ENCODE results near the gene FUBP3.
"Not testable (repeated sequence)": the region's sequence is repeated elsewhere in the genome, so short reads cannot be mapped to it uniquely, and the experiment has no call there.

Gene FUBP3

DNA sequence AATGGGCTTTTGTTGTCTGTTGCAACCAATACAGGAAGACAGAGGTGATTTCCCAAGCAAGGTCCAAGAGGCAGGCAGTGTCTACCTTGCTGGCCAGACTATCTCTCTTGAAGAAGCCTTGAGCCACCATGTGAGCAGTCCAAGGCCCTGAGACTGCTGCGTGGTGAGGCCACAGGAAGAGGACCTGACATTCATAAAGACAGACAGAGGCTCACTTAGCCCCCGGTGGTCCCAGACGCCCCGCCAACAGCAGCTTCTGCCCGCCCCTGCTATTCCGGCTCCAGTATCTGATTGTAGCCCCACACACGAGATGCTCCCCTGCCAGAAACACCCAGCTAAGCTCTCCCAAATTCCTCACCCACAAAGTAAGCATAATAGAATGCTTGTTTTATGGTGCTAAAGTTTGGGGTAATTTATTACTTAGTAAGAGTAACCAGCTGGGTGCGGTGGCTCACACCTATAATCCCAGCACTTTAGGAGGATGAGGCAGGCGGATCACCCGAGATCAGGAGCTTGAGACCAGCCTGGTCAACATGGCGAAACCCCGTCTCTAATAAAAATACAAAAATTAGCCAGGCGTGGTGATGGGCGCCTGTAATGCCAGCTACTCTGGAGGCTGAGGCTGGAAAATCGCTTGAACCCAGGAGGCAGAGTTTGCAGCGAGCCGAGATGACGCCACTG lies 22.8 kb upstream of the FUBP3 start:
- no peak for DNase-seq (ENCODE audit: low spot score)

DNA sequence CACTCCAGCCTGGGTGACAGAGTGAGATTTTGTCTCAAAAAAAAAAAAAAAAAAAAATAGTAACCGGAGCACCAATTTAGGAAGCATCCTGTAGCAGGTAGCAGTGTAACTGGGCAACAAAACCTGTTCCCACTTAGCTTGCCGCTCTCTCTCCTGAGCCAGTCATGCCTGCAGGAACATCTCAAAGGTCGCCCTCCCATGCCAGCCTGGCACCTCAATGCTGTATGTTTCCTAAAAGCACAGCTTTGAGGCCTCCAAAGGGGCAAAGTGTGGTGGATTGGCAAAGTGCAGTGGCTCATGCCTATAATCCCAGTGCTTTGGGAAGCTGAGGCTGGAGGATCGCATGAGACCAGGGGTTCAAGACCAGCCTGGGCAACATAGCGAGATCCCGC lies 22.3 kb upstream of the FUBP3 start:
- no peak for DNase-seq (ENCODE audit: low spot score)

DNA sequence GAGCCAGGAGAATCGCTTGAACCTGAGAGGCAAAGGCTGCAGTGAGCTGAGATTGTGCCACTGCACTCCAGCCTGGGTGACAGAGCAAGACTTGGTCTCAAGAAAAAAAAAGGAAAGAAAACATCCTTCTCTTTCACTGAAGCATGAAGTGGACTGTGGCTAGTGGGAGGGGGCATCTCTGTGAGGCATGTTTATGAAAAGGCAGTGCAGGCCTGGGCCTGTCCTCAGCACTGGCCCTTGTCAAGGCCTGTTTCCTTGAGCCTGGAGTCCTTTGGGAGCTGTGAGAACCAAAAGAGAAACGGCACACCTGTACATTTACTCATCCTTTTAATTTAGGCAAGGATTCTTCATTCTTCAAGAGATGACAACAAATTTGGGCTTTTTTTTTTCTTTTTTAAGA lies 18.3 kb upstream of the FUBP3 start:
- no peak for DNase-seq (ENCODE audit: low spot score)

DNA sequence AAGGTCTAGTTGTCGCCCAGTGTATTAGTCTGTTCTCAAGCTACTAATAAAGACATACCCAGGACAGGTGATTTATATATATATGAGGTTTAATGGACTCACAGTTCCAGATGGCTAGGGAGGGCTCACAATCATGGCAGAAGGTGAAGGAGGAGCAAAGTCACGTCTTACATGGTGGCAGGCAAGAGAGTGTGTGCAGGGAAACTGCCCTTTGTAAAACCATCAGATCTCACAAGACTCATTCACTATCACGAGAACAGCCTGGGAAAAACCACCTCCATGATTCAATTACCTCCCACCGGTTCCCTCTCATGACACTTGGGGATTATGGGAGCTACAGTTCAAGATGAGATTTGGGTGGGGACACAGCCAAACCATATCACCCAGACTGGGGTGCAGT lies 16.9 kb upstream of the FUBP3 start:
- DNase-seq (ENCODE audit: low spot score): not testable (repeated sequence)

DNA sequence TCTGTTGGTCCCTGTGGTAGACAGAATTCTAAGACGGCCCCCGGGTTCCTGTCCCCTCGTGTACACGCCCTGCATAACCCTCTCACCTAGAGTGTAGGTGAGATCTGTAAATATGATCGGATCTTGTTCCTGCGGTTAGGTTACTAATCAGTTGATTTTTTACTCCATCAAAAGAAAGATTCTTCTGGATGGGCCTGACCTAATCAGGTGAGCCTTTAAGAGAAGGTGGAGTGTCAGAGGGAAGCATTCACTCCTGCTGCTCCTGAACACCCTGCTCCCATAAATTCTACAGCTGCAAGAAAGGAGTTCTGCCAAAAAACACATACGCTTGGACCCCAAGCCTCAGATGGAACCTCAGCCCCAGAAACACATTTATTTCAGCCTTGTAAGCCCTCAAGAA lies 15.6 kb upstream of the FUBP3 start:
- no peak for DNase-seq (ENCODE audit: low spot score)

DNA sequence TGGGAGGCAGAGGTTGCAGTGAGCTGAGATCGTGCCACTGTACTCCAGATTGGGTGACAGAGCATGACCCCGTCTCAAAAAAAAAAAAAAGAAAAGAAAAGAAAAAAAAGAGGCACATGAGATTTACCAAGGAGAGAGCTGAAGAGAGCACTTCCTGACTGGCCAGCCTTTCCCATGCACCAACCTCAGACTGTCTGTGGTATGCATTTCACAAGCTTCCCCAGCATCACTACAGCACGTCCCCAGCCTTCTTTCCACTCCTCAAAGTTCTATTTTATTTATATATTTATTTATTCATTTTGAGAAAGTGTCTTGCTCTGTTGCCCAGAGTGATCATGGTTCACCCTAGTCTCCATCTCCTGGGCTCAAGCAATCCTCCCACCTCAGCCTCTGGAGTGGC lies 13.6 kb upstream of the FUBP3 start:
- DNase-seq (ENCODE audit: low spot score): peak; percentile 39

DNA sequence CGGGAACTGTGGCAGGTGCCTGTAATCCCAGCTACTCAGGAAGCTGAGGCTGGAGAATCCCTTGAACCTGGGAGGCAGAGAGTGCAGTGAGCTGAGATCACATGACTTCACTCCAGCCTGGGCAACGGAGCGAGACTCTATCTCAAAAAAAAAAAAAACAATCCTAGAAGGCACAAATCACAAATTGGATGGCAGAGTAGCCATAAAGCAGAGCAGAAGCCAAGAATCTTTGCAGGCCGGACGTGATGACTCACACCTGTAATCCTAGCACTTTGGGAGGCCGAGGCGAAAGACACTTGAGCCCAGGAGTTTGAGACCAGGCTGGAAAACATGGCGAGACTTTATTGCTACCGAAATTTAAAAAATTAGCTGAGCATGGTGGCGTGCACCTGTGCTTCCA lies 9.2 kb upstream of the FUBP3 start:
- DNase-seq (ENCODE audit: low spot score): peak; percentile 24

DNA sequence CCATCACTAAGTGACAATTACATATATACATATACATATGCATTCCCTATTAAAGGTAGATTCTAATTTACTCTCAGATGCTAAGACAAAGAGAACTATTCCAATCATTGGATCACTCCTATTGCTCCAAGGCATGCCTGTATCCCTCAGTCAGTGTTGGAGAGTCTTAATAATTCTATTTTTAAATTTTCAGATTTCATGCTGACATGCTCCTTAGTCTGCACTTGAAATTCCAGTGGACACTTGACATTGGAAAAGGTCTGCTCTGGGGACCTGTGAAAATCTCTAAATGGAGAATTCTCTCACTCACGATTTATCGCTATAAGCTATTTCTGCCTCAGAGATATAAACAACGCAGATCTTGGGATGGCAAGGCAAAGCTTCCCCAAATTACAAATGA lies 3.9 kb upstream of the FUBP3 start:
- no peak for DNase-seq (ENCODE audit: low spot score)

DNA sequence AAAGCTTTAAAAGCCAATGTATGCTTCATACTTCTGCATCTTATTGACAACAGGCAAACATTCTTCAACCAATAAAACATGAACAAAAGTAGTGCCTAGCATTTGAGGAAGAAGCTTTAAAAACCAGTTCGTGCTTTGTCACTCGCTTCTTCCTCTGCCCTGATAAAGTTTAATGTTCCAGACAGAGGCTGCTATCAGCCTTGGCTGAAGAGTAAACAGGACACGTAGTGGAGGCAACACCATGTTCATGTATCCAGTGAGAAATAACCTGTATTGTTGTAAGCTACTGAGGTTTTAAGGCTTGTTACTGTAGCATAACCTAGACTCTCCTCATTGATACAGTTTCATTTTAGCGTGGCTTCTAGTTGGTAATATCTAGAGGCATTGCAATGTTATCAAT lies 3.2 kb upstream of the FUBP3 start:
- no peak for DNase-seq (ENCODE audit: low spot score)

DNA sequence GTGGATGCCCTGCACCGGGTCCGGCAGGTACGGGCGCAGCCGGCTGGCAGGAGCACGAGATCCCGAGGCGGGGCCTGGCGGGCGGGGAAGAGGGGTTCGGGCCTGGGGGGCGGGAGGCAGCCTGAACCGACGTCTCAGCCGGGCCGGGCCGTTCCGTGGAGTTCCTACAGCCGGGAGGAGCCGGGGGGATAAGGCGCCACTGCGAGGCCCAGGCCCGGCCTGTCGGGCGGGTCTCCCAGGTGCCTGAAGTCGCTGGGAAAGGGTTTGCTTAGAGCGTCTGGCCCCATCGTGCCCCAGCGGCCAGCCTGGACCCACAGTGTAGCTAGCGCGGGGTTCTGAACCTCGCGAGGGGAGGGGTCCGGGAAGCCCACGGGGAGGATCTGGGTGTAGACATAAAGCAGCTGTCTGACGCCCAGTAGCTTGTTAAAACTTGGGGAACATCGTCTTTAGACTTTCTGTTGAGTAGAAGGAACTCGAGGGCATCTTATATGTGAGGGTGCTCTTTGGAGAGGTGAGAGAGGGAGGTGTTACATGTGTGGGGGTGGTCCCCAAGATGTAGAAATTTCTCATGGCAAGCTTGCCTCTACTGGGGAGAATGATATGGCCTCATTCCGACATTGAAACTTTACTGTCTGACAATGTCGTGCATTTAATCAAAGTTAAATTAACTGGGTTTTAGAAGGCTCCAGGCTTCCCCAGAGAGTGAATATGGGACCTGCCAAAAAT lies 524 bp downstream of the FUBP3 start:
- no peak for DNase-seq (ENCODE audit: low spot score)

DNA sequence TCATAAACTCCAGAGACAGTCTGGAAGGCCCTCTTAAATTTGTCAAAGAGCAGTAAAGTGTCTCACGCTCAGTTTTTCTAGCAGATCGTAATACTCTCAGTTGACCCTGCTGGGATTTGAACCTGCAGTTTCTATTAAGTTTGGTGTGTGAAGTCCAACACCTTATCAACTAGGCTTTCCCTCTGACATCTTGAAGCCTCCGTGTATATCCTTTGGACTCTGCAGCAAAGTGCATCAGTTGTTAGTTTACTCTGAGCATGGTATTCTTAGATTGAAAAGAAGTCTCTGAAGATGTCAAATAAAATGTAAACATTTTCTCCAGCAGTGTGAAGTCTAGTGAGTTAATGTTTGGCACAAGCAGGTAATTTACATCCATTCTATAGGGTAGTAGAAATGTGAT lies 2.4 kb downstream of the FUBP3 start:
- no peak for DNase-seq (ENCODE audit: low spot score)

DNA sequence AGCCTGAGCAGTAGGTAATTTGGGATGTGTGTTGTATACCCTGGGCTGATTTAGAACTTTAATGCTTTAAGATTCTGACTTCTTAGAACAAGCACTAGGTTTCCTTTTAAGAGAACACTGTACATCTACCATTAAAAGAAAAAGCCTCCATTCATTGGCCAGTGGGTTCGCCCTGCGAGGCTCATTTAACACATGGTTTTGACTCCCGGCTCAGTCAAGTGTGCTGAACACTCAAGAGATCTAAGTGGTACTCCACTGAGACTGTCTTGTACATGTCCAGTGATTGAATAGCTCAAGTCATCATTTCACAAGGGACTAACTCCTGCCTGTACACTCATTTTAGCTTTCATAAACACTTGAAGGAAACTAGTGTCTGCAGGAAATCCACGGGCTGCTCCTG lies 3.9 kb downstream of the FUBP3 start:
- no peak for DNase-seq (ENCODE audit: low spot score)

DNA sequence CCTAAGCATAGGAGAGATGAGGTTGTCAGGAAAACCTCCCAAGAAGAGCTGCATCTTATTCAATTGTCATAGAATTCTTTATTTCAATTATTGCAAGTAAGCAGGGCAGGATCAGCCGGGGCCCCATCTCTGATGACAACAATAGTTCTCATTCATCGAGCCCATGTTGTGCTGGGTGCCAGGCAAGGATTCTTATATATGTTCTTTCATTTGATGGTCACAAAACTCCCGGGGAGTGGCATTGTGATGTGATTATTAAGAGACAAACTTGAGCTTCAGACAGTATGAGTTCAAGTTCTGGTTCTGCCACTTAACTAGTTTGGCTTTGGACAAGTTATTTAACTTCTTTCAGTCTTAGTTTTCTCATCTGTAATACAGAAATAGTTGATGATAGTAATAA lies 8.5 kb downstream of the FUBP3 start:
- DNase-seq (ENCODE audit: low spot score): no peak

DNA sequence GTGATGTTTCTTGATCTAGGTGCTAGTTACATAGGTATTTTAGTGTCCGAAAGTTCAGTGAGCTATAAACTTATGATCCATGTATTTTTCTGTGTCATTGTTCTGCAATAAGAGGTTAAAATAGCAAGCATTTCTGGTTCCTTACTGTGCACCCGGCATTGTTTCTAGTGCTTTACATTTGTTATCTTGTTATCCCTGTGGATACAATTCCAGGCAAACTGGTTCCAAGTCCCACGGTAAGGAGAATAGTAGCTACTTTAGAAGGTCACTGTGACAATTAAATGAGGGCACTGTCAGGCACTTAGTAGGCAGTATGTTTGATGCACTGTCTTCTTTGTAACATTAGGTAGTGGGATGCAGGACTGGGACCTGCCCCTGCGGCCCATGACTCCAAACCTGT lies 9.0 kb downstream of the FUBP3 start:
- no peak for DNase-seq (ENCODE audit: low spot score)

DNA sequence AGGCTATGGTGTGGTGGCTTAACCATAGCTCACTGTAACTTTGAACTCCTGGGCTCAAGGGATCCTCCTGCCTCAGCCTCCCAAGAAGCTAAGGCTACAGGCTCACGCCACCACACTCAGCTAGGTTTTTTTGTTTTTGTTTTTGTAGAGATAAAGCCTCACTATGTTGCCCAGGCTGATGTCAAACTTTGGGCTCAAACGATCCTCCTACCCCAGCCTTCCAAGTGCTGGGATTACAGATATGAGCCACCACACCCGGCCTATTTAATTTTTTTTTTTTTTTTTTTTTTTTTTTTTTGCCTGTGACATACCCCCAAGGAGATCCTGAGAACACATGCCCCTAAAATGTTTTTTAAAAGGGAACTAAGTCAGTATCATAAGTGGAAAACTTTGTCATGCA lies 10.4 kb downstream of the FUBP3 start:
- no peak for DNase-seq (ENCODE audit: low spot score)

DNA sequence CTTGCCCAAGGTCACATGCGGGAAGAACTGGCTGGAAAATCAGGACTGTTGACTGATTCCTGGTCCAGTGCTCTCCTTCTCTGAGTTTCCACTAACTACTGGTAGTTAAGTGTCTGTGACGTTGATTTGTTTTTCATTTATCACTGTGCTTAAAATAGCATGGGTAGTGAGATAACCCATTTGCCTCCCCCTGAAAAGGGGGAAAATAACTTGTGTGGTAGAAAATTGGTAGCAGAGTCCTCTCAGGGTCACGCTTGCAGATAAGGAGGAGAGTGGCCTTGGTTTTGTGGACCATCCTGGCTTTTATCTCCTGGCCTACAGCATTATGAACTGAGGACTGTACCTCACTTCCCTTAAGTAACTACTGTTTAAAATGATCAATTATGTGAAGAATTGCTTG lies 10.9 kb downstream of the FUBP3 start:
- DNase-seq (ENCODE audit: low spot score): no peak

DNA sequence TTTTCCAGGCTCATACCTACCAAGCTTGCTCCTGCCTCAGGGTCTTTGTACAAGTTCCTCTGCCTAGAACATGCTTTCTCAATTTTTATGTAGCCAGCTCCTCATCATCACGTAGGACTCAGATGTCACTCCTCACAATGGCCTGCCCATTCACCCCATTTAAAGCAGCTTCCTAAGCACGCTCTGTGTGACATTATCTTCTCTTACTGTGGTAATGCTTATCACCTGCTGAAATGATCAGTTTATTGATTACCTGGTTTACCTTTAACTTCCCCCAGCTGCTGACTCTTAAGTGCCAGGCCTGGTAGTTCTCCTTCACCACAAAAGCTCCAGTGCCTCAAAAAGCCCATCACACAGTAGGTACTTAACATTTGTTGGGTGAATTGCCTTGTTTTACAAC lies 13.6 kb downstream of the FUBP3 start:
- no peak for DNase-seq (ENCODE audit: low spot score)

DNA sequence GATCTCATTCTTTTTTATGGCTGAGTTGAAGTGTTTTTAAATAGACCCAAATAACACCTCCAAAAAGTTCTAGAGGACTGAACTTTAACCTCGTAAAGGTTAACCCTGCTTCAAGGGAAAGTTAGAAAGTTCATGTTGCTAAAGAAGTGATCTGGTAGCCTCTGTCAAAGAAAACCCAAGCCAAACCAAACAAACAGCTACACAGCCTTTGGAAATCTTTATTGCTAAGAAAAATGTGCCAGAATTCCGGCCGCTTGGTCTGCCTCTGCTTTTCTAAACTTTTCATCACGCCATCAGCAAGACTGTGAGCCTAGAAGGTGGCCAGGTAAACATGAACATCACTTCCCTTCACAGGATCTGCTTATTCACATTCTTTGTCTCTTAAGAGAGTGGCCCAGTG lies 17.9 kb downstream of the FUBP3 start:
- DNase-seq (ENCODE audit: low spot score): no peak

DNA sequence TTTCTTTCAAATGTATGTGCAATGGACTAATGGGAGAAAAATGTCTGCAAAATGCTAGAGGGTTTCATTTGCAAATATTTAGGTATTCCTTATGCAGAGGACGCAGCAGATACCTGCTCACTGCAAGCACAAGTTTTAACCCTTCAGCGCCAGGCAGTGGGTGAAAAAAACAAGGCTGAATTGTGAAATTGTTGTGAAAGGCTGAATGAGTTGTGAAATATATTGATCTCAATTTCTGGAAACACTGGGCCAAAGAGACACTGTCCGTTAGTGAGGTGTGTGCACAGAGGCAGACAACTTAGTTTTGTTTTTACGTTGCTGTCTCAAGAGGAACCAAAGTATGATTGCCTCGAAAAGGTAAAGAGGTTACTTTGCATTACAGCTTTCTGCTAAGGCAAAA lies 18.8 kb downstream of the FUBP3 start:
- DNase-seq (ENCODE audit: low spot score): no peak

DNA sequence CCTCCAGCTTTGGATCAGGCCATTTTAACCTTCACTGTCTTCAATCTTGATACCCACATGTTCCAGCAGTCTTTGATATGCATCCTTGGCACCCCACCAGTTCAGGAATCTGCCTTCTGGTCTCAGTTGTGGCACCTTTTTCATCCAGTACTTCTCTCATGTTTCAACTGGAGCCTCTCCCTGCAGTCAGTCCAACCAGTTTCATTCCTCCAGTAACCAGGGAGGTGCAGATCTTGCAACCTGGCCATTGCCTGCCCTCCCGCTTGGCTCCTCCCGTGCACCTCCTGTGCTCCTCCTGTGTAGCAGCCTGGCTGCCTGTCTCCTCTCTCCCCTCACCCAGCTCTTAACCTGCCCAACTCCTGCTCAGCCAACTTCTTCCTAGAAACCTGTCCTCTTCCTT lies 20.2 kb downstream of the FUBP3 start:
- no peak for DNase-seq (ENCODE audit: low spot score)

DNA sequence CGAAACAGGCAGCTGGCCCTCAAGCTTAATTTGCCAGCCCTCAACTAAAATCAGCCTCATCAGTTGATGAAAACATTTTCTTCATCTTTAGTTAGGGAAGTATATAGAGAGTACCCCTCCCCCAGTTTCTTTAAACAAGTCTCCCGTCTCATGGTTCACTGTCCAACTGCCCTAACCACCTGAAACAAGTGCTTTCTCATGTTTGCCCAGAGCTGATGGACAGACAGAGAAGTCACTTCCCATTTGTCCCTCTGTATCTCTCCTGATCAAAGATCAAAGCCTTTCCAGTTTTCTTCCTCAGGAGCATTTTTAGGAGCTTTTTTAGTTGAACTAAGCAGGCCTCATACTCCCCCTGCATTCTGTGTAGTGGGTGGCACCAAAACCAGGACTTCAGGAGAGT lies 21.7 kb downstream of the FUBP3 start:
- no peak for DNase-seq (ENCODE audit: low spot score)

DNA sequence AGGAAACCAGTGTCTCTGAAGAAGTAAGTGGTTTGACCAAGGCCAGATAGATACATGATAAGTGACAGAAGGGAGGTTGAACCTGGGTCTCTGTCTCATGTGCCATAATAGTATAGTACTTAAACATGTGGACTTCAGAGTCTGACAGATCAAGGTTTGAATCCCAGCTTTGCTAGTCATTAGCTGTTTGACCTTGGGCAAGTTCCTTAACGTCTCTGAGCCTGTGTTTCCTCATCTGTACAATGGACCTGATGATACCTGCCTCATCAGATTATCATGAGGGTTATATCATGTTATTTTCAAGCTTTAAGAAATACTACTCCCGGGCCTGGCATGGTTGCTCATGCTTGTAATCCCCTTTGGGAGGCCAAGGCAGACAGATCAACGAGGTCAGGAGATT lies 24.9 kb downstream of the FUBP3 start:
- no peak for DNase-seq (ENCODE audit: low spot score)

DNA sequence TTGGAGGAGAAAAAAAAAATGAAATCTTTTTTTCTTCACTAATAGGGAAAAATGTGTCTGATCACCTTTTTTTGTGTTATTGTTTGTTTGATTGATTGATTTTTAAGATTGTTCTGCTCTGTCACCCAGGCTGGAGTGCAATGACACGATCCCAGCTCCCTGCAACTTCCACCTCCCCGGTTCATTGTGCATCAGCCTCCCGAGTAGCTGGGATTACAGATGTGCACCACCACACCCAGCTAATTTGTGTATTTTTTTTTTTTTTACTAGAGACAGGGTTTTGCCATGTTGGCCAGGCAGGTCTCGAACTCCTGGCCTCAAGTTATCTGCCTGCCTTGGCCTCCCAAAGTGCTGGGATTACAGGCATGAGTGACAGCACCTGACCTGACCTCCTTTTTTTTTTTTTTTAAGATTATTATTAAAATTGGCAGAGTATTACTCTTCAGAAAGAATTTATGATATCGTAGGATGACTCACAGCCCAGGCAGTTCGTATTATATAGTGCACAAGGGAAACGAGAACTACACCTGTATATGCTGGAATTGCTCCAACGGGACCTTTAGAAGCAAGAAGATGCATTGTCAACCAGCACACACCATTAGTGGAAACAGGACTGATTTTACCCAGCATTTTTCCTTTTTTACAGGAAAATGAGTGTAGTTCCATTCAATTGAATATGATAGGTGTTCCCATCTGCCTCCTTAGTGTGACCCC lies 27.7 kb downstream of the FUBP3 start:
- no peak for DNase-seq (ENCODE audit: low spot score)
